ENCODE data around the gene PPP1R12B.
A peak's percentile ranks its signal among the peaks of the same experiment; 100 is the strongest.
"Not testable (repeated sequence)": the region's sequence is repeated elsewhere in the genome, so short reads cannot be mapped to it uniquely, and the experiment has no call there.

PPP1R12B gene

DNA sequence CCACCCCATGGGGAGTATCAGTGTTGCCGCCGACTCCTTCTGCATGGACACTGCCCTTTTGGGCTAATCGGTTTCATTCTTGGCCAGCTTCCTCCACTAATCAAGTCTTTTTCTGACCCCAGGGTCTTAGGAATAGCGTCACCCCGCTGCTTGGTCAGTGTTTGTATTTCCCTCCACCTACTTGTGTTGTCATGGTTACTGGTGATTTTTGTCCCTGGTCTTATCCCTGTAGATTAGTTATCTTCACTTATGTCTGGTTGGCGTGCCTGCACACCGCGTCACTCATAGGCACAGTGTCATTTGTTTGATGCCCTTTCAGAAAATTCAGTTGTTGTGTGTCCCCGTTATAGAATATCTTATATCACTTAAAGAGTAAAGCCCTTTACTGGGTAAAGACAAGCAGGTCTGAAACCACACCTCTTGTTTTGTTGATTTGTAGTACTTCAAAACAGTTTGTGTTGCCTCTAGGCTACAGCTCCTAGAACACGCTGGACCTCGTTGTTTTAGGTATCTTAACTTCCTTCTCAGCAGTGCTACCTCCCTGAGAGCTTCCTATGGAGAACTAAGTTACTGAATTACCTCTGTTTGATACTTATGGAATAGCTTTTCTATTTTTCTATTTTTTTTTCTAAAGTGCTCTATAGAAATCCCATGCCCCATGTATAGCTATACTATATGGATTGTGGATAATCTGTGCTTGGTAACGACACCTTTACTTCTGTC lies 868 bp downstream of the PPP1R12B start:
- peak; percentile 53 for DNase-seq (ENCODE audit: low spot score)

DNA sequence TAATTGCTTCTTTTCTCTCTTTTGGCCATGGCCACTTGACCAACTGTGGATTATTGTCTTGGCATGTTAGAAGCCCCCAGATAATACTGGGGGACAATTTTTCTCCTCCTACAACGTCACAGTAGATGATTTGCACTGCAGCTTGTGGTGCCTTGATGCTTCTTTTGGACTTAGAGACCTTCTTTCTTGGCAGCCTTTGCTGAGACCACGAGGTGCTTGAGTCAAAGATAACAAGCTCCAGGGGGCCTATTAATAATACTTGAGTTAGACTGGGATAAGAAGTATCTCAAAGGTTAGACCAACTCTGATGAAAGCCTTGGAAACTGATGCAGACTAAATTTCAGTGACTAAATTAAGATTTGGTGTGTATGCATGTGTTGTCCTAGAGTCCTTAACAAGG lies 3.2 kb downstream of the PPP1R12B start:
- DNase-seq (ENCODE audit: low spot score) = no peak

DNA sequence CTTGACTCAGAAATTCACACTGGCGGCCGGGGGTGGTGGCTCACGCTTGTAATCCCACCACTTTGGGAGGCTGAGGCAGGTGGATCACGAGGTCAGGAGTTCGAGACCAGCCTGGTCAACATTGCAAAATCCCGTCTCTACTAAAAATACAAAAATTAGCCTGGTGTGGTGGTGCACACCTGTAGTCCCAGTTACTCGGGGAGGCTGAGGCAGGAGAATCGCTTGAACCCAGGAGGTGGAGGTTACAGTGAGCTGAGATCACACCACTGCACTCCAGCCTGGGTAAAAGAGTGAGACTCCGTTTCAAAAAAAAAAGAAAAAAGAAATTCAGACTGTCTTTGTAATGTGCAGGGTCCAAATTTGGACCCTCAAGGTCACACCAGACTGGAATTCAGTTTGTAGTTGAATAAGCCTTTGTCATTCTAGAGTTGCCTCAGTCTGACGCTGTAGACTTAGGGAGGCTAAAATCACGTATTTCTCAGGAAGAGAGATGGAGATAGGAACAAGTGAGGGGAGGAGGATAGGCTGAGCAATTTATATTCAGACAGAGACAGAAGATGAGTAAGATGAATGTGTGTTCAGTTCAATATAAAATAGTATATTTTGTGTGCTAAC lies 4.2 kb downstream of the PPP1R12B start:
- DNase-seq (ENCODE audit: low spot score) = not testable (repeated sequence)

DNA sequence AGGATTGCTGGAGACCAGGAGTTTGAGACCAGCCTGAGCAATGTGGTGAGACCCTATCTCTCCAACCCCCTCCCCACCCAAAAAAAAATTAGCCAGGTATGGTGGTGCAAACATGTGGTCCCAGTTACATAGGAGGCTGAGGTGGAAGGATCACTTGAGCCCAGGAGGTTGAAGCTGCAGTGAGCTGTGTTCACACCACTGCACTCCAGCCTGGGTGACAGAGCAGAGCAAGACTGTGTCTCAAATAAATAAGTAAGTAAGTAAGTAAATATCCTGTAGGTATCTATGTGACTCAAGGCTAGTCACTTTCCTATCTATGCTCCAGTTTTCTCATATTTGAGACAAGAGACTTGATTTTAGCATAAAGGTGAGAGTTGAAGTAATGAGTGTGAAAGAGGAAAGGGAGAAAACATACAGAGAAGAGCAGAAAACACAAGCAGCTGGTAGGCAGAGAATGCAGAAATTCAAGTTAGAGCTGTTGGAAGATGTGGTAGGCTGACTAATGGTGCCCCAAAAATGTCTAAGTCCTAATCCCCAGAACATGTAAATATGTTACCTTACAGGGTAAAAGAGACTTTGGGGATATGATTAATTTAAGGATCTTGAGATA lies 7.5 kb downstream of the PPP1R12B start:
- no peak for DNase-seq (ENCODE audit: low spot score)

DNA sequence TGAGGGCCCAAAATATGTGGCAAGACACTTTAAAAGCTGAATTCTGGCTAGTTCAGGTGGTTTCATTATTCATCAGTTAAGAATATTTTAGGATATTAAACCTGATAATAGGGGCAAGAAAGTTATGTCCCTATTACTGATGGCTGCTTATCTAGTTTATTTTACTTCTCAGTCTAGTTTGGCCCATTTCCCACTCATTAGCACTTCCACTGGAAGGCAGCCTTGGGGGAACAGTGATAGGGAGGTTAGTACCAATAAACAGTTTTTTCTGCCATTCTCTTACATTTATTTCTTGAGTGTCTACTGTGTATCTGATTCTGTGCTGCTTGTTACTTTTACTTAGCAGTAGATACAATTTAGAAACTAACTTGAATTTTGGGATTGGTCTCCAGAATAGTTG lies 9.0 kb downstream of the PPP1R12B start:
- no peak for DNase-seq (ENCODE audit: low spot score)

DNA sequence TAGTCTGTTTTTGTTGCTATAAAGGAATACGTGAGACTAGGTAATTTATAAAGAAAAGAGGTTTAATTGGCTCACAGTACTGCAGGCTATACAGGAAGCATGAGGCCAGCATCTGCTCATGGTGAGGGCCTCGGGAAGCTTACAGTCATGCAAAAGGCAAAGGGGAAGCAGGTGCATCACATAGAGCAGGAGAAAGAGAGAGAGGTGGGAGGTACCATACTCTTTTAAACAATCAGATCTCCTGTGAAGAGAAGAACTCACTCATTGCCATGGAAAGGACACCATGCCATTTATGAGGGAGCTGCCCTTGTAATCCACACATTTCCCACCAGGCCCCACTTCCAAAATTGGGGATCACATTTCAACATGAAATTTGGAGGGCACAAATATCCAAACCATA lies 12.7 kb downstream of the PPP1R12B start:
- no peak for DNase-seq (ENCODE audit: low spot score)

DNA sequence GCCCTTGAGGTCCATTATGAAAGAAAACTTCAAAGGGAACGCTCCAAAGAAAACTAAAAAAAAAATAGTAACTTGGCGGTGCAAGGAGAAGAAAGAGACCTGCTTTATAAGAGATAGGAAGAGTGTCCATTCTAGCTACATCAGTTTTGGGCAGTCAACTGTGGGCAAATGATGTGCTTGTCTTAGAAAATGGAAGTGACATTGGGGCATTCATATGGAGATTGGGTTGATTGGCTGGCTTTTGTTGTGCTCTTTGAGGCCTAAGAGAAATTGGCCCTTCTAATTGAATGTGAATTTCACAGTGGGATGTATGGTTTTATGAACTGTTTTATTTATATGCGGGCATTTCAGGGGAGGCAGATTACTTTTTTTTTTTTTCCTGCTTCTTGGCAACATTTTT lies 13.2 kb downstream of the PPP1R12B start:
- DNase-seq (ENCODE audit: low spot score) = no peak

DNA sequence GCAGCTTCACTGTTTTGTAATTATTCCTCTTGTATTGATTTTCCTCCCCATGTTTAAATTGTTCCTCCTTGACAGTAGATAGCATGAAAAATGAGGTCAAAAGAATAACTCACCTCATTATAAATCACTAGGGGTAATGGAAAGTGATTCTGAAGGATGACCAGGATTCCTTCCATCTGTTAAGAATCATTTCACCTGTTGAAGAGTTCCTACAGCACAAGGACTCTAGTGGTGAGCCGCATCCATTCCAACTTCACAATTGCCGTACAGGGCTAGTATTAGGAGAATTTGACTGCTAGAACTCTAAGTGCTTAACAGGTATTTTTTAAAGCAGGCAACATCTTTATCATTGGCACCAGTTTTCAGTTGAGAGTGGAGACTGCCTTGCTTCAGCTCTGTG lies 13.7 kb downstream of the PPP1R12B start:
- no peak for DNase-seq (ENCODE audit: low spot score)

DNA sequence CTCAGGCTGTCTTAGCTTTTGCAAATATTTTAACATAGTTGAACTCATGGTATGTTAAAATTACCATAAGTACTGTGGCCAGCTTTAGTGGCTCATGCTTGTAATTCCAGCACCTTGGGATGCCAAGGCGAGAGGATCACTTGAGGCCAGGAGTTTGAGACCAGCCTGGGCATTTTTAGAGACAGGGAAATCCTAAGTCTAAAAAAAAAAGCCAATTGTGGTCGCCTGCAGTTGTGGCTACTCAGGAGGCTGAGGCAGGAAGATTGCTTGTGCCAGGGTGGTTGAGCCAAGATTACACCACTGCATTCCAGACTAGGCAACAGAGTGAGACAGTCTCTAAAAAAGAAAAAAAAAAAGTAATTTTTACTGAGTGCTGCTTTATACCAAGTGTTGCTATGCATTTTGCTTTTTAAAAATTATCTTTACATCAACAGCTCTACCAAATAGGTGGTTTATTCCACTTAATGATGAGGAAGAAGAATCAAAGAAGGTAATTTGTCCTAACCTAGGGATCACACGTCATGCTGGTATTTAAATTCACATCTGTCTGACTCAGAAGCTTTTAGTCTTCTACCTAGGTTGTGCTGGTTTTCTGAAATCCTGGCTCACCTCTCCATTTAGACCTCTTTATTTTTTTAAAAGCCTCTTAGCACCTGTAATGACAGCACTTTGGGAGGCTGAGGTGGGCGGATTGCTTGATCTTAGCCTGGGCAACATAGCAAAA lies 16.8 kb downstream of the PPP1R12B start:
- DNase-seq (ENCODE audit: low spot score) = peak; percentile 62

DNA sequence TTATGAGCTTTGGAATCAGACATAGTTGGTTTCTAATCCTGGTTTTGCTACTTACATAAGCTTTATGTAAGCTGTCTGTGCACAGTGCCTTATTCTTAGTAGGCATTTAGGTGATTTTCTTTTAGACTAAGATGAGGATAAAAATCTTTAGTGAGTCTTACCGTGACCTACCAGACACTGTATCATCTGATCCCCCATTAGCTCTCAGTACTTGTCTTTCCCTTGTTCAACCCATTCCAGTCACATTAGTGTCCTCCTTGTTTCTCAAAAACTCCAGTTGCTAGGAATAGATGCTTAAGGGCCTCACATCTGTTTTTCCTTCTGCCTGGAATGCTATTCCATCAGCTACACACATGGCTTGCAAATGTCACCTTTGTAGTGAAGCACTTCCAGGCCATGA lies 18.8 kb downstream of the PPP1R12B start:
- DNase-seq (ENCODE audit: low spot score) = peak; percentile 72

DNA sequence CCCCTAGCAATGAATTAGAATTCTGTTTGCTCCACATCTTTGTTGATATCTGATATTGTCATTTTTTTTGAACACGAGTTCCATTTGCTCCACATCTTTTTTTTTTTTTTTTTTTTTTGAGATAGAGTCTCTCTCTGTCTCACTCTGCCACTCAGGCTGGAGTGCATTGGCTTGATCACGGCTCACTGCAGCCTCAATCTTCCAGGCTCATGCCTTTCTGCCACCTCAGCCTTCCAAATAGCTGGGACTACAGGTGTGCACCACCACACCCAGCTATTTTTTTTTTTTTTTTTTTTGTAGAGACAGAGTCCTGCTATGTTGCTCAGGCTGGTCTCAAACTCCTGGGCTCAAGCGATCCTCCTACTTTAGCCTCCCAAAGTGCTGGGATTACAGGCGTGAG lies 22.4 kb downstream of the PPP1R12B start:
- not testable (repeated sequence) for DNase-seq (ENCODE audit: low spot score)

DNA sequence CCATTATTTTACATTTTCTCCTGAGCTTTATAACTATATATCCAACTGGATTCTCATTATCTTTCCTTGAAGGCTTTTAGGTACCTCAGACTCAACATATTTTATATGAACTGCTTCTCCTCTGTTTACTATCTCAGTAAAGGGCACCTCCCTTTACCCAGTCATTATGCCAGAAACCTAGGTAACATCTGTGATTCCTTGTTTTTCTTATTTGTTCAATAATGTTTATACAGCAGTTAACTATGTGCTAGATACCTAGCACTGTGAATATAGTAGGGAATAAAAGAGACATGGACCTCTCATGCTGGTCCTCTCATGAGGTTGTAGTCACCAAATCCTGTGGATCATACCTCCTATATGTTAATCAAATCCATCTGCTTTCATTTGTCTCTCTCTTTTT lies 25.6 kb downstream of the PPP1R12B start:
- no peak for DNase-seq (ENCODE audit: low spot score)

DNA sequence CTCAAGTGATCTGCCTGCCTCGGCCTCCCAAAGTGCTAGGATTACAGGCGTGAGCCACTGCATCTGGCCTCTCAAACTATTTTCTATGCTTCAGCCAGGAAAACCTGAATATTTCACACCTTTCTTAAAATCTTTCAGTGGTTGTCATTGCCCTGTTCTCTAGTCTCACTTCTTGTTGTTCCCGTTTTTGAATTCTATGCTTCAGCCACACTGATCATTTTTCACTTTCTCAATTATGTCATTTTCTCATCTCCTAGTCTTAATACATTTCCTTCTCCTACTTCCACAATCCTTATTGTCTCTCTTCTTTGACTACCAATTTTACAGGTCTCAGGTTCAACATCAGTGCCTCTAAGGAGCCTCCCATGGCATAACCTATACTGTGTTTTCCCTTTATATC lies 26.7 kb downstream of the PPP1R12B start:
- not testable (repeated sequence) for DNase-seq (ENCODE audit: low spot score)

DNA sequence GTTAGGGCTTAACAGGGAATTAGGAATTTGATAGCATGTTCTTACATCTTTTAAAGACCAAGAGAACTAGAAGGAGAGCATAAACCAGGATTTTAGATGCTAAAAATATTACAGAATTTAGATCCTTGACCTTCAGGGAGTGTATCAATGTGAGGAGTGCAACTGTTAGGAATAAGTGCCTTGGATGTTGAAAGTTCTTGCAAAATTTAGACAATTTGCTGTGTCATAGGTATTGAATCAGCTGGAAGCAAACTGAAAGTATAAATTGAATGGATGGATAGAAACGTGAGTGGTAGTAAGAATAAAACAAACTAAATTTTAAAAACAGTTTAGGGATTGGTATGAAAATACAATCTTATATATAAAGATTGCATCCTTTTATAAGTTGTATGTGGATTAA lies 27.7 kb downstream of the PPP1R12B start:
- peak; percentile 42 for DNase-seq (ENCODE audit: low spot score)

DNA sequence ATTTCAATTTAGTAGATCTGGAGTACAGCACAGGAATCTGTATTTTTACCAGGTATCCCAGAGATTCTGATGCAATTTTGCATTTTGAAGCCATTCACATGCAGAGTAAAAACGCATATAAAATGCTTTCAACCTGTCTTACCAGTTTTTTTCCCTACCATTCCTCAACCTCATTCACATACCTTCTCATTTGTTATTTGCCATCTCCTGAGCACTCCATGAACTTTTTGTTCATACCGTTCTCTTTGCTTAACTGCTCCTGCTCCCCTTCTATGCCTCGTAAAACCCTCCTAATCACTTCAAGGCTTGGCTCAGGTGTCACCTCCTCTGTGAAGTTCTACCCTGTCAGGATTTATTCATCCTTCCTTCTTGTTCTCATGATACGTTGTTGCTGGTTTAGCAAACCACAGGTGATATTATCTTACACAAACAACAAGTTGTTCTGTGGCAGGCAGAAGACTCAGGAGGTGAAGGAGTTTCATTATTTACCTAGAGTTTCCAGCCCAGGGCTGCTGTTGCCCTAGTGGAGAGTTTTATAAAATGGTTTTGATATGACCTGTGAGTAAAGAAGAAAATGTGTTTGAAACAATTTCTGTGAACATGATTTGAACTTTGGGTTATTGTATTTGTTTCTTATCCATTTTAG lies 31.5 kb downstream of the PPP1R12B start:
- not testable (repeated sequence) for DNase-seq (ENCODE audit: low spot score)

DNA sequence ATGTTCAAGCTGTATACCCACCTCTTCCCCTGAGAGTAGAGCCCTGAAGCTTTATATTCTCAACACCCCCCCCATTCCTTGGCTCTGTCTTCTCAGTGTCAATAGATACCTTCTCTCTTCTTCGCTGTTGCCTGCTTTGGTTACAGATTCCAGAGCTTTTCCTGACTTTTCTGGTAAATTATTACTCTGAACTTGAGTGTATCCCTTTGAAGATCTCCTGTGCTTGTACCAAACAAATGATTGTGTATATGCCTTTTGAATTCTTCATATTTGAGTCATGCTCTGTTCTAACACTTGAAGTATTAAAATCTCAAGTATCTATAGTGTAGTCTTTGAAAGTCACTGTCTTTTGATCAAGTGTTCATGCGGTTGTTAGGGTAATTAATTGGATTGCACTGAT lies 32.0 kb downstream of the PPP1R12B start:
- not testable (repeated sequence) for DNase-seq (ENCODE audit: low spot score)

DNA sequence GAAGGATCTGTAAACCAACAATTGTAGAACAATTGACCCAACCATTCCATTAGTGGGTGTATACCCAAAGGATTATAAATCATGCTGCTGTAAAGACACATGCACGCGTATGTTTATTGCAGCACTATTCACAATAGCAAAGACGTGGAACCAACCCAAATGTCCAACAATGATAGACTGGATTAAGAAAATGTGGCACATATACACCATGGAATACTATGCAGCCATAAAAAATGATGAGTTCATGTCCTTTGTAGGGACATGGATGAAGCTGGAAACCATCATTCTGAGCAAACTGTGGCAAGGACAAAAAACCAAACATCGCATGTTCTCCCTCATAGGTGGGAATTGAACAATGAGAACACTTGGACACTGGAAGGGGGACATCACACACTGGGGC lies 33.4 kb downstream of the PPP1R12B start:
- DNase-seq (ENCODE audit: low spot score) = not testable (repeated sequence)

DNA sequence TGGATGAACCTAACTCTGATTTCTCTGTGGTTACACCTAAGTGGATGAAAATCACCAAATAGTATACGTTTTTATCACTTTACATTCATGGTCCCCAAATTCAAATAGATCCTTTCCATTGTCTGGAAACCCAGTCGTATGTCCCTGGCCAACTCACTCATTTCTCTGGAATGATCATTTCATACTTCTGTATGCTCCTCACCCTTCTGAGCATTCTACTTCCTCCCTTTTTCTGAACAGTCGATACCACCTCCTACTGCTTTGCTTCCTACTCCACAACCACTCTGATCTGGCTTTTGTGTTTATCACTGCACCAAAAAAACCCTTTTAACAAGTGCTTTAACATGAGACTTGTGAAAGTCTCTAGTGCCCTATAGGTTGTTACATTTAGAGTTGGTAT lies 47.3 kb downstream of the PPP1R12B start:
- peak; percentile 71 for DNase-seq (ENCODE audit: low spot score)

DNA sequence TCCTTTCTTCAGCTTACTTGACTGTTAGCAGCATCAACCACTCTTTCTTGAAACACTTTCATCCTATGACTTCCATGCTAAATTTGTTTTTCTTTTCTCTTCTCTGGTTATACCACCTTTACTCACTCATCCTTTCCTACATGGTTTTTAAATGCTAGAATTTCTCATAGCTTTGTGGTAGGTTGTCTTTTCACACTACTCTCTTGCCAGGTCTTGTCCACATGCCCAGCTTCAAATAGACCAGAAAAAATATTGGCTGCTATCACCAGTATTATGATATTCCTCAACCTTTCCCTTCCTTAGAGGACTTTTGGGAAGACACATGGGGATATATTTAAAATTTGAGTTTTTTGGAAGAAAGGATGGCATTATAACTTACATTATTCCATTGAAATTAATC lies 48.8 kb downstream of the PPP1R12B start:
- DNase-seq (ENCODE audit: low spot score) = no peak

DNA sequence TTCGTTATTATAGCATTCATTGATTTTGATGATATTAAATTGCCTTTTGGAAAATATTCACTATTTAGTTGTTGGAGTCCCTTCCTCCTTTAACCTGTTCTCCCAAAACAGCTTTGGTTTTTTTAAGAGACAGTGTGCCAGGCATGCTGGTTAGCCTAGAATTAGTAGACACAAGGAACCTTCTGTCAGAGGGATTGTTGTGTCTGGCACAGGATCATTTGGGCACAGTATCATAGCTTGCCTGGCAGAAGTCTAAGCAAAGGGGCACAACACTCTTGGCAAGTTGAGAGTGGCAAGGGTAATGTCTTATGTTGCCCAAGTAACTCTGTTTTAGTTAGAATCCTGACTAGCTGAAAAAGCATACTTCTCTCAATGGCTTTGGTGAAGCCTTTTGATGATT lies 49.9 kb downstream of the PPP1R12B start:
- DNase-seq (ENCODE audit: low spot score) = not testable (repeated sequence)

DNA sequence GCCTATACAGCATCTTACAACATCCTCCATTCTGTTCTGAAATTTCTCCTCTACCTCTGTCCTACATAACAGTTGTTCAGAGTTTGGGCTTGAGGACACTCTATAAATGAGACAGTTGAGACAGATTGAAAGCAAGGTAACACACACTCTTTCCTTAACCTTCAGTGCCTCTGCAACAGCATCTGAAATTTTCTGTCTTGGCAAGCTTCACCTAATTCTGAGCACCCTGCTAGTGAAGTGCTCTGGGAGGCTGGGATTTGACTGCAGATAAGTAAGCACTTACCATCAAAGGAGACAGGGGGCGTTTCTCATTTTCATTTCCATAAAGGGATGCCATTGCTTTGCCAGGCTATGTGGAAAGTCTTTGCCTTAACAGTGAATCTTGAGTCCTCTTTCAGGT lies 53.3 kb downstream of the PPP1R12B start:
- not testable (repeated sequence) for DNase-seq (ENCODE audit: low spot score)

DNA sequence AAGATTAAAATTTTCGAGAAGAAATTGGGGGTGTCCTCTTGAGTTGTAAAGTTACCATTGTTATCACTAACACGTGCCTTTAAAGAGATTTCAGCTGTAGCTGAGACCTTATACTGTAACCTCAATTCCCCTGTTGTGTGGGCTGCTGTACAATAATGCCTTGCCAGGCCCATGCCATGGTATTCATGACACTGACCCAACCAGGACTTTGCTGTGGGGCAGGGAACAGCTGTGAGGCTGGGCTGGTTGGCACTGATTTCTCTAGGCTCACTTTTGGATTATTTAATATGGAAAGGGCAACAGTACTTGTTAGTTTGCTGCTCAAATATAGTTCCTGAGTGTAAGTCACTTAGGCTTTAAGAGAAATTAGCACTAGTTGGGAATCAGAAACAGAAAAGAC lies 54.9 kb downstream of the PPP1R12B start:
- not testable (repeated sequence) for DNase-seq (ENCODE audit: low spot score)
